Left lobe of liver (tissue), 2 donors: ENCODE results near the gene HAND1. TPM values are rescaled to one million over a fixed set of nuclear protein-coding genes. Genes with fewer than 3 reads are reported as not detected.
"Not testable (repeated sequence)": the region's sequence is repeated elsewhere in the genome, so short reads cannot be mapped to it uniquely, and the experiment has no call there.

Source experiments
- ATAC-seq: fragments of 200-7000 bp; cut with Tn5 transposase; one replicate; pipeline ENCODE4 v1.9.1; 2020; ENCODE audit warnings: mild to moderate bottlenecking, moderate library complexity
- DNase-seq: peaks from one replicate; pipeline ENCODE4 v3.0.0-alpha.2; 2020; ENCODE audit warnings: low spot score
- total RNA-seq: library from RNA; stranded (reverse); gene quantifications from one replicate; pipeline ENCODE4 v1.2.1, GENCODE V29; 2021
- donor health status: DM: no; HTN: no; CAD: no; lungs with moderate emphysema.
- donor health status: DM: no; HTN: yes; CAD: no.

The HAND1 gene
- not detected for total RNA-seq

DNA sequence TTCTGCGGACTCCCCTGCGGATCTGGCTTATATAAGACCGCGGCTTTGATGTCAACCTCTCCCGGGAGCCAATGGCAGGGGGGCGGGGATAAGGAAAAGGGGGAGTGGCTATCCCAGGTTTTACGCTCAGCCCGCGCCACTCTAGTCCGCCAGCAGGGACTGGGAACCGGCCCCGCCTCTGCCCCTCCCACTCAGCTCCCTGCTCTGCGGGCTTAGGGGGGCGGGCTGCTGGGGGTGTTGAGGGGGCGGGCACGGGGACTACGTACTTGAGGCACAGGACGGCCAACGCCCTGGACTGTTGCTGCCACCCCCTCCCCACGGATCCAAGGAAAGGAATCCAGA is at the start of gene HAND1:
TSS of gene HAND1 (minus strand) at position 4 of the 342 bp plus-strand sequence. CDS start 219 bp downstream, outside the sequence.
- ATAC-seq (peak; percentile 68), DNase-seq (no peak)

GRCh38 chr5:154526231-154527226 is 48.5 kb upstream of the HAND1 start:
- no peak for DNase-seq
- ATAC-seq, result no peak

- ATAC-seq (no peak), DNase-seq (no peak)
Observed at GRCh38 chr5:154524859-154525258, 46.8 kb upstream of the HAND1 start.

DNA sequence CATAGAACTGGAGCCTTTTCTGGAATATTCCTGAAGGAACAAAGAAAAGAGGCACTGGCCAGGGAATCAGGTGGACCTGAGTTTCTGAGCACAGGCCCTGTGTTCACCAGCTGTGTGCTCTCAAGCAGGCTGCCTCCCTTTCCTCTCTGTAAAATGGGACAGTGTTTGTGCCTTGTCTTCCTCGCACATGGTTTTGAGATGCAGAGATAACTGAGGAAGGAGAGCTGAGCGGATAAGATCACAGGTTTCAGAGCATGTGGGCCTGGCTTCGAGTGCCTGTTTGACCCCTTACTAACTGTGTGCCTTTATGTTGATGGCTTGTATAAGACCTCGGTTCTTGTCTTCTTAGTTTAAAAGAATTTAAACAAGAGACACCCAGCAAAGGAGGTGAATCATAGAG is 46.2 kb upstream of the HAND1 start:
- ATAC-seq (no peak), DNase-seq (no peak)

GRCh38 chr5:154523709-154524108 is 45.7 kb upstream of the HAND1 start:
- ATAC-seq, result no peak
- DNase-seq, result no peak

- DNase-seq (no peak), ATAC-seq (no peak)
Observed at GRCh38 chr5:154523104-154523503, 45.1 kb upstream of the HAND1 start.

GRCh38 chr5:154522284-154522683 is 44.3 kb upstream of the HAND1 start:
- DNase-seq (no peak), ATAC-seq (no peak)

- ATAC-seq, result no peak
- DNase-seq, result no peak
Observed at GRCh38 chr5:154521756-154522155, 43.7 kb upstream of the HAND1 start.

DNA sequence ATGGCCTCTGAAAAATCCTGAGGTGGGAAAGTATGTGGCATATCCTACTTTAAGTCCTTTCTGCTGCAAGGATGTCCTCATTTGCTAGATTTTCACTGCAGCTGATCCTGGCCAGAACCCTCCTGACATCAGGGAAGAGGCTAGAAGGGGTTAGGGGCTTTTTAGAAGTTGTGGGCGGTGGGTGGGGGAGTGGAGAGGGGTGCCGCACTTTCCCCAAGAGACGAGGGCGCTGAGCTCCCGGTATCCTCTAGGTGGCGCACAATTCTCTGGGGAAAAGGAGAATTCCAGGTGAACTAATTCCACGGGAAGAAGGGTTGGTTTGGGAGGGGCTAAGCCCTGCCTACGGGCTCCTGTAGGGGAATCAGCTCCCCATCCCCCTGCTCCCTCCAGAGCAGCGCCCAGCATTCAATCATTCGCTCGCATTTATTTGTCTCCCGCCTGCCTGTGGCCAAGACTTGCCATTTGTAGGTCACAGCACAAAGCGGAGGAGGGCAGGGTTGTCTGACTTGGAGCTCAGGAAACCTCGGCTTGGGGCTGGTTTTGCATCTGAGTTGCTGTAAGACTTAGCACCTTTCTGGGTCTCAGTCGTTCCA is 42.9 kb upstream of the HAND1 start:
- DNase-seq (no peak), ATAC-seq (peak; percentile 87)

DNA sequence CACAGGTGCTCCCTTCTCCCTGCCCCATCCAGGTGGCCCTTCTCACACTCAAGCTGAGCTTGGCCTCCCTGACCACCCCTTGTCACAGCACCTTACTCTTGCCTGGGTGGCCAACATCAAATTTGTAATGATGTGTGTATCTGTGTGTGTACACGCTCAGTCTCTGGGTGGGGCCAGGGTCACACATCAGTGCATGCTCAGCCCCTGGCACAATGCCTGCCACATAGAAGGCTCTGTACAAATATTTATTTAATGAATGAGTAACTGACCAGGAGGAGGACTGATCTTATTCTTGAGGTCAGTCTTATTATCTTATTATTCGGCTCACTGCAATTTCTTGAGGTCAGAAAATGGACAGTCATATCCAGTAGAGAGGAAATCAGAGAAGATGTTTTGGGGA is 41.3 kb upstream of the HAND1 start:
- DNase-seq (no peak), ATAC-seq (no peak)

GRCh38 chr5:154518438-154518867 is 40.4 kb upstream of the HAND1 start:
- DNase-seq, result no peak
- no peak for ATAC-seq

- ATAC-seq, result no peak
- DNase-seq, result no peak
Observed at GRCh38 chr5:154517810-154518437, 39.9 kb upstream of the HAND1 start.

DNA sequence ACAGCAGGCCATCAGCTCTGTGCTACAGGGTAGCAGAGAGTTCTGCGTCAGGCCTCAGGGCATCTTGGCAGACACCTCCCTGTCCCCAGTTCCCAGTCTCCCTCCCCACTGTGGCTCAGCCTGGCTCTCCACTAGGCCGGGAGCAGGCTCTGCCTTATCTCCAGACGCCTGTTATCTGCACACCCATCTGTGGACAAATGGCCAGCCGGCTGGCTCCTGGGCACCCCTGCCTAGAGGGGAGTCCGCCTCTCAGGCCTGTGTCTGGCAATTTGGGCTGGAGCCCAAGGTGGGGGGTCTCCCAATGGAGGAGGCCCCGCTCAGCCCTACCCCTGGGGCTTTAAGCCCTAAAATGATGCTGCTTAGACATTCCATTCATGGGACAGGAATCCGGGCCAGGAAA is 39.2 kb upstream of the HAND1 start:
- no peak for ATAC-seq
- DNase-seq, result no peak

- DNase-seq (no peak), ATAC-seq (no peak)
Observed at GRCh38 chr5:154516475-154516874, 38.4 kb upstream of the HAND1 start.

DNA sequence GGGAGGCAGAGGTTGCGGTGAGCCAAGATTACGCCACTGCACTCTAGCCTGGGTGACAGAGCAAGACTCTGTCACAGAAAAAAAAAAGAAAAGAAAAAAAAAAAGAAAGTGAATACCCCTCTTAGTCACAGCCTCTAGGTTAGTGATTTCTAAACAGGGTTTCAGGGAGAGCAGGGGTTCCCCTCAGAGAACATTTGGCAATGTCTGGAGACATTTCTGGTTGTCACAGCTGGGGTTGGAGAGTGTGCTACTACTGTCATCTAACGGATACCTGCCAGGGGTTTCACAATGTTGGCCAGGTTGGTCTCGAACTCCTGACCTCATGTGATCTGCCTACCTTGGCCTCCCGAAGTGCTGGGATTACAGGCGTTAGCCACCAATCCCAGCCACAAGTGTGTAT is 37.5 kb upstream of the HAND1 start:
- not testable (repeated sequence) for DNase-seq, ATAC-seq

DNA sequence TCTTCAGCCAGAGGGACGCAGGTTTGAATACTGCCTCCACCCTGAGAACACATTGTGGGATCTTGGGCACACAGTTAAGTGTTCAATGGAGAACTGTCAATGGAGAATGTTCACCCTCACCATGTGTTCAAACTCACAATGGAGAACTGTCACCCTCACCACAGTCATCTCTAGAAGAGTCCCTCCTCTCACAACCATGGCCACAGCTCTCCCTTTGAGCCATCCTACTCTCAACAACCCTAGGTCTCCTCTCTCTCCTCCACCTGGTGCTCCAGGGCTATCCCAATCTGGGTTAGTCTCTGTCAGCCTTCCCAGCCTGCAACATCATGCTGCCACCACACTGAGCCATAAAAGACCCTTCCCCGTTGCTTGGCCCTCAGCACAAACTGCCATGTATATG is 36.3 kb upstream of the HAND1 start:
- DNase-seq, result no peak
- ATAC-seq, result no peak

- ATAC-seq (no peak), DNase-seq (no peak)
Observed at GRCh38 chr5:154513669-154514084, 35.6 kb upstream of the HAND1 start.

DNA sequence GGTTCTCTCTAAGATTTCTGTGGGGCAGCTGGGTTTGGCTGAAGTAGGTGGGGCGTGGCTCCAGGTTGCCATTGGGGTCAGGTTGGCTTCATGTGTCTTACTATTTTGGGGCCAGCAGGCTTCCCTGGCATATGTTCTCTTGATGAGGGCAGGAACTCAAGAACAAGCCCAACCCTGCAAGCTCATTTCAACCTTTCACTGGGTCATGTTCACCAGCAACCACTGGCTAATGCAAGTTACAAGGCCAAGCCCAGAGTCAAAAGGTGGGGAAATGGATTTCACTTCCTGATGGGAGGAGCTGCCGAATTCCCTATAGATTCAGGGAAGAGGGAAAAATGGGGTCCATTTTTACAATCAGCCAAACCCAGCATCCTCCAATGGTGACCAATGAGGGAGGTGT is 34.0 kb upstream of the HAND1 start:
- ATAC-seq (no peak), DNase-seq (no peak)

DNA sequence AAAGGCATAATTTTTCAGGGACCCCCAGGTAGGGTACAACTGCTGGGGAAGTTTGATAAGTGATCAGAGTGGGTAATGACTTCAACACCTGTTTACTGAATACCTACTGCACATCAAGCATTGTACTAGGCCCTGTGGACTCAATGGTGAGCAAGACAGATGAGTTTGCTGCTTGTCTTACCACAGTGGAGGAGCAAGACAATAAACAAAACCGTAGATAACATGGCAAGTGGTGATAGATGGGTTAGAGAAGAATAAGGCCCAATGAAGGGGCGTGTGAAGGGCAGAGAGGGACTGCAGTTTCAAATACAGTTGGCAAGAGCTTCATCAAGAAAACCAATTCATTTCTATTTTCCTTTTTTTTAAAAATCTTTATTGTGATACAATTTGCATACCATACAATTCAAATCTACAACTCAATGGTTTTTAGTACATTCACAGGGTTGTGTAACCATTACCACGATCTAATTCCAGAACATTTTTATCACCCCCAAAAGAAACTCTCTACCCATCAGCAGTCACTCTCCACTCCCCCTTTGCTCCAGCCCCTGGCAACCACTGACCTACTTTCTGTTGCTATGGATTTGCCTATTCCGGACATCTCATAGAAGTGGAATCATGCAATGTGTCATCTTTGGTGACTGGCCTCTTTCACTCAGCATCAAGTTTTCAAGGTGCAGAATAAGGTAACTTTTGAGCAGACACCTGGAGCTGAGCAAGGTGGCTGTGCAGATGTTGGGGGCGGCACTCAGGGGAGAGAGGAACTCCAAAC is 31.9 kb upstream of the HAND1 start:
- no peak for DNase-seq
- ATAC-seq, result no peak

DNA sequence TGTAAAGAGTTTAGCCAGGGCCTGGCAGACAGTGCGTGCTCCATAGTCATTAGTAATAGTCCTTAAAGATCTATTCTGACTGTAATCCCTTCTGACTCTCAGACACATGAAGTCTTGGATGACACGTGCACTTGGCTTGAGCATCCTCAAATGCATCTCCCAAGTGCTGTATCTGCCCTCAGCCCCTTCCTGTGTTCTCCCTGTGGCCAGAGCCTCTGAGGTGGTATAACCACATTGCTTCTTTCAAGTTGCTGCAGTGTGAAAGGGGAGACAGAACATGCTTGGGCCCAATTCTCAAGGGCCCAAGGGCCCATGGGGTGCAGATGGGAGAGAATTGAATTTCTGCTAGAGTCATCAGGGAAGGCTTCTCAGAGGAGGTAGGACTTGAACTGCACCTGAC is 30.1 kb upstream of the HAND1 start:
- no peak for DNase-seq

DNA sequence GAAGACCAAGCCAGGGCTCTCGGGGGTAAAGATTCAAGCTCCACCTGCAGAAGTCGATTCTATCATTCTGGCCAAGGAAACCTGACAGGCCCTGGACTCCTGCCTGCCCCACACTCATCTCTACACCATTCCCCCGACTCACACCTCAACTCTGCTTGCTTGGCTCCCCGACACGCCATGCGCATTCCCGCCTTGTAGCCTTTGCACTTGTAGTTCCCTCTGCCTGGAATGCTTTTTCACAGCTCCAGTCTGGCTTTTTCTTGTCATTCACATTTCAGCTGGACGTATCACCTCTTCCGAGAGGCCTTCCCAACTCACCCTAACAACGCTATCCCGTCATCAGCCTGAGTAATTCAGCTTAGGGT is 28.7 kb upstream of the HAND1 start:
- no peak for DNase-seq
- ATAC-seq, result no peak

More for the DNA sequence above, 30.1 kb upstream of the HAND1 start:
- no peak for ATAC-seq
